GM19455 (cell line): ENCODE results near the gene NR3C2.

Experiments
- ATAC-seq: cut with Tn5 transposase; IDR thresholded peaks from one replicate; pipeline ENCODE4 v1.9.1; 2021; ENCODE audit not compliant: unreplicated experiment

Gene NR3C2

DNA sequence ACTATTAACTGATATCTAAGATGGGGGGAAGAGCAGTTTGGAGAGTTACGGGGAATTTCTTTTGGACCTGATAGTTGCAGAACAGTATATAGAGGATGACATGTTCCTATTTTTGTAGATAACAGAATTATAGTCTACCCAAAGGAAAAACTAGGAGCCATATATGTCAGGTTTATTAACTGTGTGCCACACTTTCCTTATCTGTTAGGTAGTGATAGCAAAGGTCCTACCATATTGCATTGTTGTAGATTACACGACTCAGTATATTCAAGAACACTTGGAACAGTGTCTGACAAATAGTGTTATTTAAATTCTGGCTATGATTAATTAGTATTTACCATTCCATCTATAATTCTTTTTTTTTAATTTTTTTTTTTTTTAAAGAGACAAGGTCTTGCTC, 175.3 kb downstream of the NR3C2 start:
- no peak for ATAC-seq

DNA sequence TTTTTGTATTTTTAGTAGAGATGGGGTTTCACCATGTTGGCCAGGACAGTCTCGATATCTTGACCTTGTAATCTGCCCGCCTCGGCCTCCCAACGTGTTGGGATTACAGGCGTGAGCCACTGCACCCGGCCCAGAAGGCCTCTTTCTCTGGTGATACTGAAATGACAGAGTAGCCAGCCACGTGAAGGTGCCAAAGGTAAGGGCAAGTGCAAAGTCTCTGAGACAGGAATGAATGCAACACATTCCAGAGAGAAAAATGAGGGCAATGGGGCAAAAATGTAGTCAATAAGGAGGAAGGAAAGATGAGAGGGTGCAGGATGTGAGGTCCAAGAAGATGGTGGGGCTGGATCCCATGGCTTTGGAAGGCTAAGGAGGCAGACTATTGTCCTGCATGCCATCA, 176.0 kb downstream of the NR3C2 start:
- ATAC-seq: no peak

DNA sequence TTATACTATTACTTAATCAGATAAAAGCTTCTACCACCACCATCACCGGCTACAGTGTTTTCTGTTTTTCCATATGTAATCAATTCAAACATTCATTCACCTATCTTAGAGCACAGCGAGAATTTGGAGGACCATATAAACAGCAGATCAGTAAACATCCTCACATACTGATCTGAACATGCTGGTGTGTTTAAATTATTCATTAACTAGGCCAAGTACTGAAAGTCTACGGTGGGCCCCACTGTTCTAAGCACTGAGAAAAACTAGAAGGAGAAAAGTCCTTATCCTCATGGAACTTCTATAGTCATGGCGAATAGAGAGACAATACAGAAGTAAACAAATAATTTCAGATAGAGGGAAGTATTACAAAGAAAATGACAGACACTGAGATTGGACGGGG, 176.6 kb downstream of the NR3C2 start:
- no peak for ATAC-seq

- ATAC-seq: no peak
Measured at GRCh38 chr4:148263802-148264201, 178.4 kb downstream of the NR3C2 start.

GRCh38 chr4:148263127-148263526, 179.1 kb downstream of the NR3C2 start:
- no peak for ATAC-seq

DNA sequence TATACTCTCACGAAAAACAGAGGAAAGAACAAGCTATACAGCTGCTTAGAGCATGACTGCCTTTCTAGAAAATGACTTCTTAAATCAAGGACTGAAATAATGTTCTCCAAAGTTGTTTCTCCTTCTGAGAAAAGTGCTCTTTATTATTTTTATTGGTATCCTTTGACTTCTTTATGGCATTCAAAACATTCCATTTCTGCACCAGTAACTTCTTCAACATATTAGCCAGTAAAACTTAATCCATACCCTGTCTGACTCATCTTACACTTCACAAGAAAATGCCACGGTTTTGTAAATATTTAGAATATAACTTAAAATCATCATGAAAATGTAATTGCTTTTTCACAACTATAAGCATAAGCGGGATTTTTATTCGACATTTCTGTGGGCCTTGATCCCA, 180.4 kb downstream of the NR3C2 start:
- ATAC-seq: no peak

- ATAC-seq: no peak
Measured at GRCh38 chr4:148259841-148260240, 182.4 kb downstream of the NR3C2 start.

- no peak for ATAC-seq
Measured at GRCh38 chr4:148258535-148258934, 183.7 kb downstream of the NR3C2 start.

DNA sequence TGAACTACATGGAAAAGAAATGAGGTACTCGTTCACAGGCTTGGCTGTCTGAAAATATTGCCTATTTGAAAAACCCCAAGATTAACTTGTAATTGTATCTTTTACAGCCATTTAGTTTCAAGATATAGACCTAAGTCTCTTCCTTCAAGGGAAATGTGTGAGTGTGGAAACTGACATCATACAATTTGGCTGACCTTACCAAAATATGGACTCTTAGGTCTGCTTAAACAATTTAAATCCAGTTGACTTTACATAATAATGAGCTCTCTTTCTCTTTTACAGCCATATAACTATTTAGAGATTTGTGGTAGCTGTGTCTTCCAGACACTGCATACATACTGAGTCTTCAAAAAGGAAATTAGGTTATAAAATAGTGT, 186.9 kb downstream of the NR3C2 start:
- ATAC-seq: no peak

GRCh38 chr4:148254621-148255343, 187.4 kb downstream of the NR3C2 start:
- ATAC-seq: no peak

DNA sequence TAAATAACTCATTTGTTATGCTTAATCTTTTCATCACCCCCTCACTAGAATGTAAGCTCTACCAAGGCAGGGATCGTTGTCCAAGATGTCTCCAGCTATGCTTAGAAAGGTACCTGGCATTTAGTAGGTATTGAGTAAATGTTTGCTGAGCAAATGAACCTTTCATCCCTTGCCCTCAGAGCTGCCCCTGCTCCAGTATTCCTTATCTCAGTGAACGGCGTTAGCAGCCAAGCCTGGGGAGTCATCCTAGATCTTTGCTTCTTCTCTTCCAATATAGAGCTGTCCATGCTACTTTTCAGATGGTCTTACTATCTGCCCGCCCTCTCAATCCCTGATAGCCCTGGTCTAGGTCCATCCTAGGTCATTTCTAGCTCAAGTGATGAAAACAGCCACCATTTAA, 188.4 kb downstream of the NR3C2 start:
- no peak for ATAC-seq

- ATAC-seq: no peak
Measured at GRCh38 chr4:148248824-148249223, 193.4 kb downstream of the NR3C2 start.

DNA sequence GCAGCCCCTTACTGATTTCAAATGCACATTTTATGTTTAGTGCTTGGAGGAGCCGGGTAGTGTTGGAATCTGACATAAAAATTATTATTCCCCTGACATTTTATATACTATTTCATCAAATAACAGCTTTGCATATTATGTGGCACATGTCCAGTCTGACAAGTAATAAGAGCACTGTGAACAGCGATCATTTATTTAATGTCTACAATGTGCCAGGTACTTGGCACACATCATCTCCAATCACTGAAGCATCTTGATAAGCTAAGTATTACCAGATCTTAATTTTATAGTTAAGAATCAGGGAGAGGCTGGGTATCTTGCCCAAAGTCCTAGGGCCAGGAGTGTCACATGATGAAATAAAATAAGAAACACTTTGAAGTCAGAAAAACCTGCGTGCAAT, 197.2 kb downstream of the NR3C2 start:
- ATAC-seq: no peak

DNA sequence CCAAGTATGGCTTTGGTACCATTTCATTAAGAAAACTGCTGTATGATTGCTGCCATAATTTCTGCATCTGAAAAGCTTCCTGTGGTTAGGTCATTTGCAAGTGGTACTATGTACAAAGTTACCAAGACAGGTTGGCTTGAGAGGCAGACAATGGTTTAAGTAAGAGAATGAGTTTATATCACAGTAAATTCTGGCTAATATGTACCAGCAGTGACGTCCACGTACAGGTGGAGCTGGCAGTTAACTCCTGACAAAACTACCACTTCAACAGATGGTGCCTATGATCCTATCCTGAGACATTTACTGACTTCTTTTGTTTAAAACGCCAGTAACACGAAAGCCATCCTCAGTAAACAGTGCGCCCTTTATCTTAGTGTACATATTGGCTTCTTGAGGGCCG, 198.4 kb downstream of the NR3C2 start:
- ATAC-seq: no peak

DNA sequence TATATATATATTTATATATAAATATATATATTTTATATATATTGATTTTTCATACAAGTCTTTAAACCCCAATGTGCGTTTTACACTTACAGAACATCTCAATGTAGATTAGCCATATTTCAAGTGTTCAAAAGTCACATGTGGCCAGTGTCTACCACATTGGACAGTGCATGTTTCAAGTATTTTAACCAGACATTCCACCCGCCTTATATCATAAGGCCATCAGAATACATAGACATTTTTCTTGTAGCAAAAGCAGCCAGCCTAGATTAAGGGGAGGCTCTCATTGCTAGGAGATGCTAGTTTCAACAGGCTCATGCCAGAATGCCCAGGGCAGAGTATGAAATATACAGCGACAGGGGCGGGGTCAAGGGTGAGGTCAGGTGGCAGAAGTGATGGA, 202.0 kb downstream of the NR3C2 start:
- no peak for ATAC-seq

DNA sequence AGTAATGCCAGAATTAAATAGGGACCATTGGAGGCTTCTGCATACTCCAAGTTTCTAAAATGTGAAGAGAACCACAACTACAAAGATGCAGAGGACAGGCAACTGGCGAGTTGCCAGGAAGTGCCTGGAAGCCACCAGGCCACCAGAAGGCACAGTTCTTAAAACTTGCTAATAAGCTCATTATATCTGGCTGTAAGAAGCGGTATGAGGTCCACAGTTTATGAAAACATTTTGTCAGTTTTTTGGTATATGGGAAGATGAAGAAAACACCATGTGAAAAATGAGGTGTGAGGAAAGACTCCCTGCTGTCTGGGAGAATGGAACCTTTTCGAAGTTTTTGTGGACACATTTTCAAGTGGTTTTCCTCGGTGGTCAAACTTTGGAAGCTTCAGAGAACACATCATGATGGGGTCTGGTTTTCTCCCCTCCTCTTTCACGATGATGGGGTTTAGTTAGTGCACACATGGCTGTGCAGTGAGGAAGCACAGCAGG, 202.7 kb downstream of the NR3C2 start:
- no peak for ATAC-seq

DNA sequence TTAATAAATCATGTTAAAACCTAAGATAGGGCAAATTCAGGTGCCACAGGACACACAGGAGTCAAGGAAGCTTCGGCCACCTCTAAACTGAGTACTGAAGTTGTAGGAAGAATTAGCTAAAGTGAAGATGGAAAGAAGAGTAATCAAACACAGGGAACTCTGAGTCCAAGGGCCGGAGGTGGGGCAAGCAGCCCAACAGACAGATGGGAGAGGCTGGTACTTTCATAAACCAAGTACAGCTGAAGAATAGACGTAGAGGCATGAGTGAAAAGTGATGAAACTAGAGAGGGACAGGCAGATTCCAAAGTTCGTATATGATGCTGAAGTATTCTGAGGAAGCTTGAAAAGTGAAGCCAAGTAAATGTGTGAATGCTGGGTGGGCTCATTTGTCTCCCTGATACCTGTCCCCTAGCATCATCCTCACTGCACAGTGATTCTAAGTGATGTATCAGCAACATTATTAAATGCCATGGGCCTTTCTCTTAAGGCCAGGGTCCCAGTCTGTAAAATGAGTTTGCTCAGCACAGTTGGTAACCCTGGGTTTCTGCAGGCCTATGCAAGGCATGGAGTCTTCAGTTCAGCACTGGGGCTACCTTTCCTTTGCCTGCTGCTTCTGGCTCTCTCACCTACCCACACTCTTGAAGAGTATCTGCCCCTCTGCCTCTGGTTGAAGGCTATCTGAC, 203.3 kb downstream of the NR3C2 start:
- no peak for ATAC-seq

GRCh38 chr4:148238086-148238485, 204.1 kb downstream of the NR3C2 start:
- no peak for ATAC-seq

- no peak for ATAC-seq
Measured at GRCh38 chr4:148235809-148236208, 206.4 kb downstream of the NR3C2 start.

GRCh38 chr4:148229798-148230197, 212.4 kb downstream of the NR3C2 start:
- no peak for ATAC-seq

GRCh38 chr4:148229028-148229427, 213.2 kb downstream of the NR3C2 start:
- no peak for ATAC-seq

DNA sequence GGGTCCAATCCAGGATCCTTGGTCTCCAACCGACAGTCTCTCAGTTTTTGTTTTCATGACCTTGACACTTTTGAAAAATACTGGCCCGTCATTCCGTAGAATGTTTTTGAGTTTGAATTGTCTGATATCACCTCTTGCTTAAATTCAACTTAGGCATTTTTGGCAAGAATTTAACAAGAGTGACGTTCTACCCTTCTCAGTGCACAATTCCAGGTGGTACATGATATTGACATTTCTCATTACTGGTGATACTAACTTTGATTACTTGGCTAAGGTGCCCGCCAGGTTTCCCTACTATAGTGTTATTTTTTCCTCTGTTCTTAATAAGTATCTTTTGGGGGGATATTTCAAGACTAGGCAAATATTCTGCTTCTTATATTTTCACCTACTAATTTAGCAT, 215.1 kb downstream of the NR3C2 start:
- no peak for ATAC-seq

GRCh38 chr4:148226341-148226740, 215.9 kb downstream of the NR3C2 start:
- no peak for ATAC-seq
